Calu3 (cell line): ENCODE data around the gene CTIF. TPM values are rescaled to one million over a fixed set of nuclear protein-coding genes. Genes with fewer than 3 reads are reported as not detected.

Experiments used
- BruUV-seq: library from RNA; stranded (reverse); fragments of 400-500 nt; replicated peaks from 2 replicates; lab custom pipeline; 2021; lab: Mats Ljungman, UMichigan
- CTCF ChIA-PET: fragments of 300-600 bp; sonication (Branson Sonifier 250); formaldehyde crosslinking; loops from one replicate; lab custom pipeline; 2022; ENCODE audit warnings: antibody characterized with exemption; lab: Charles Lee
- DNase-seq: peaks from one replicate; pipeline ENCODE4 v3.0.0; 2022
- H3K27ac Mint-ChIP-seq: one replicate; pipeline ENCODE4 v1.8.0; 2022; ENCODE audit warnings: mixed read lengths; ENCODE audit not compliant: unreplicated experiment
- H3K27me3 Mint-ChIP-seq: one replicate; pipeline ENCODE4 v1.8.0; 2022; ENCODE audit warnings: mixed read lengths; ENCODE audit not compliant: unreplicated experiment
- H3K36me3 Mint-ChIP-seq: one replicate; pipeline ENCODE4 v1.8.0; 2022; ENCODE audit warnings: mild to moderate bottlenecking, moderate library complexity, mixed read lengths; ENCODE audit not compliant: insufficient read depth, unreplicated experiment
- H3K4me1 Mint-ChIP-seq: one replicate; pipeline ENCODE4 v1.8.0; 2022; ENCODE audit warnings: mild to moderate bottlenecking, low read depth, mixed read lengths; ENCODE audit not compliant: unreplicated experiment
- H3K4me3 Mint-ChIP-seq: one replicate; pipeline ENCODE4 v1.8.0; 2022; ENCODE audit warnings: mild to moderate bottlenecking, low read depth, moderate library complexity, mixed read lengths; ENCODE audit not compliant: unreplicated experiment
- H3K9me3 Mint-ChIP-seq: one replicate; pipeline ENCODE4 v1.8.0; 2022; ENCODE audit warnings: low read depth, mixed read lengths; ENCODE audit not compliant: unreplicated experiment
- CTCF ChIP-seq: fragments of 200-600 bp; IDR thresholded peaks from one replicate; pipeline ENCODE4 v1.8.0; 2022; ENCODE audit warnings: antibody characterized with exemption; ENCODE audit not compliant: unreplicated experiment
- intact Hi-C: fragments of 100-400 bp; cut with micrococcal nuclease; formaldehyde crosslinking; loops from one replicate; pipeline ENCODE4 v1.10.0; 2022; ENCODE audit not compliant: unreplicated experiment
- total RNA-seq: library from RNA; stranded (reverse); gene quantifications from 2 replicates; pipeline ENCODE4 v1.2.3, GENCODE V29; 2022

The CTIF gene
- total RNA-seq, 1 experiment from 2014 or later, result 40.8 TPM

DNA sequence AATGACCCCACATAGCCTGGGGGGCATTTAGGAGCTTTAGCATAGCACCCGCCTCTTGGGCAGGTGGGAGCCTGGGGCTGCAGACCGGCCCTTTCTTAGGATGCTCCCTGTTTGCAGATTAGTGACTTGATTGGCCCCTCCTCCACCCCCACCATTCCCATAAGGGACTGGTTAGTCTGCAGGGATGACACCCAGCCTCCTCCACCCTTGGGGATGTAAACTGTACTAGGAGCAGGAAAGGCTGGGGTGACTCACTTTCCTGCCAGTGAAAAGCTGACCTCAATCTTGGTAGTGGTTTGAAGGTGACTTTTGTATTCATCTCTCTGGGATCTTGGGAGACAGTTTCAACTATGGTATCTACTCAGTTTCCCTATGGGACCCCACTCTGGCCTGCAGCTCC is 24.2 kb downstream of the CTIF start:
- peaks cover 21% of the 10 kb centered on the region for H3K4me1 Mint-ChIP-seq
- DNase-seq, result no peak
- no peaks in the 10 kb centered on the region for H3K9me3 Mint-ChIP-seq
- H3K27me3 Mint-ChIP-seq, result no peaks in the 10 kb centered on the region
- no TSS peak for BruUV-seq
- no peak overlapping the region for H3K4me3 Mint-ChIP-seq
- intact Hi-C loops, result no loop called here
- CTCF ChIA-PET, result no interaction called here
- H3K36me3 Mint-ChIP-seq, result no peaks in the 10 kb centered on the region
- no peak for TF ChIP-seq CTCF
- H3K27ac Mint-ChIP-seq, result no peak overlapping the region

GRCh38 chr18:48564139-48564538 is 25.3 kb downstream of the CTIF start:
- TF ChIP-seq CTCF, result no peak
- DNase-seq, result no peak
- H3K36me3 Mint-ChIP-seq, result no peaks in the 10 kb centered on the region
- BruUV-seq, result no TSS peak
- no peak overlapping the region for H3K4me3 Mint-ChIP-seq
- H3K9me3 Mint-ChIP-seq, result no peaks in the 10 kb centered on the region
- intact Hi-C loops, result no loop called here
- peaks cover 21% of the 10 kb centered on the region for H3K4me1 Mint-ChIP-seq
- CTCF ChIA-PET, result no interaction called here
- no peaks in the 10 kb centered on the region for H3K27me3 Mint-ChIP-seq
- H3K27ac Mint-ChIP-seq, result no peak overlapping the region

DNA sequence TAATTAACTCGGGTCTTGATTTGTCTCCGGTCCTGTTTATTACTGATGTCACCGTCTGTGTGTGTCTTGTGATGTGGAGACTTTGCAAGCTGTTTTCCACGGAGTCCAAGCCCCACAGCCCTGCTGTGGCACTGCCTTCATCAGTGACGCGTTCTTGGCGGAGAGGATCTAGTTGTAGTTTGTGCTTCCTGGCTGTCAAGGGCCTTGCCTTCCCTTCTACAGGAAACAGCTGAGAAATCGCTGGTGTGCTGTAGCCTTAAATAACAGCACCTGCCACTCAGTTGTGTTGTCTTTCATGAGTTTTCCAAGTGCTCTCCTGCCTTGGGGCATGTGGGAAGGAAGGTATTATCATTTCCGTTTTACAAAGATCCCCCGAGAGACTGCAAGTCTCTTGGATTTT is 26.3 kb downstream of the CTIF start:
- intact Hi-C loops, result no loop called here
- no peaks in the 10 kb centered on the region for H3K36me3 Mint-ChIP-seq
- H3K4me1 Mint-ChIP-seq, result peaks cover 21% of the 10 kb centered on the region
- no peaks in the 10 kb centered on the region for H3K27me3 Mint-ChIP-seq
- CTCF ChIA-PET, result no interaction called here
- no TSS peak for BruUV-seq
- no peaks in the 10 kb centered on the region for H3K9me3 Mint-ChIP-seq
- no peak for DNase-seq
- H3K27ac Mint-ChIP-seq, result no peak overlapping the region
- no peak overlapping the region for H3K4me3 Mint-ChIP-seq
- TF ChIP-seq CTCF, result no peak

DNA sequence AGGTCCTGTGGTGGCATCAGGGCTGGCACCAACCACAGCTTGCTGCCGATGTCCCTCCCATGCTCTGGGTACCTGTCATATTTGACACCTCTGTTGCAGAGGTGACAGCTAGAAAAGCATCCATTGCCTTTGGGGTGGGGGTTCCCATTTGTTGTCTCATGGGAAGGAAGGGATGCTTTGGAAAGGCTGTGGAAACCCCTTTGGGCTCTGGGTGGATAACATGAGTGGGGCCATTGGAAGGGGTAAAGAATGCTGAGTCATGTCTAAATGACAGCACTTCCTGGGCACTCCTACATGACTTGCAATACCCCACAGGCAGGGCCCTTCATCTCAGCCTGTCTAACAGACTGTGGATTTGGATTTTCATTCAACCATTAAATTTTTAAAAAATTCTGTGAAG is 27.8 kb downstream of the CTIF start:
- no peak for DNase-seq
- intact Hi-C loops, result no loop called here
- H3K27me3 Mint-ChIP-seq, result no peaks in the 10 kb centered on the region
- no peak overlapping the region for H3K4me3 Mint-ChIP-seq
- no peaks in the 10 kb centered on the region for H3K9me3 Mint-ChIP-seq
- H3K4me1 Mint-ChIP-seq, result peaks cover 21% of the 10 kb centered on the region
- no peaks in the 10 kb centered on the region for H3K36me3 Mint-ChIP-seq
- CTCF ChIA-PET, result no interaction called here
- H3K27ac Mint-ChIP-seq, result no peak overlapping the region
- TF ChIP-seq CTCF, result no peak
- no TSS peak for BruUV-seq
